GM21737 (cell line): Measurements from ENCODE around the gene IFT52.
A peak's percentile ranks its signal among the peaks of the same experiment; 100 is the strongest.

ENCODE experiments used
- ATAC-seq: cut with Tn5 transposase; IDR thresholded peaks from one replicate; pipeline ENCODE4 v1.9.1; 2021; ENCODE audit warnings: mild to moderate bottlenecking, moderate library complexity; ENCODE audit not compliant: unreplicated experiment

Gene IFT52

GRCh38 chr20:43590392-43591303, at the start of gene IFT52:
Gene IFT52, plus strand, starts transcription at chr20:43590937. Its CDS starts 3,762 bp downstream, at chr20:43594699.
- peak; percentile 99 for ATAC-seq

GRCh38 chr20:43541214-43541613, 49.5 kb upstream of the IFT52 start:
- ATAC-seq: no peak

GRCh38 chr20:43542161-43542560, 48.6 kb upstream of the IFT52 start:
- no peak for ATAC-seq

- ATAC-seq: no peak
These were observed 48.1 kb upstream of the IFT52 start for GRCh38 chr20:43542674-43543073.

- ATAC-seq: no peak
These were observed 47.6 kb upstream of the IFT52 start for GRCh38 chr20:43543138-43543537.

GRCh38 chr20:43544501-43544900, 46.2 kb upstream of the IFT52 start:
- no peak for ATAC-seq

- no peak for ATAC-seq
These were observed 44.7 kb upstream of the IFT52 start for GRCh38 chr20:43545837-43546578.

GRCh38 chr20:43548273-43548880, 42.4 kb upstream of the IFT52 start:
- no peak for ATAC-seq

- ATAC-seq: no peak
These were observed 41.2 kb upstream of the IFT52 start for GRCh38 chr20:43549416-43550065.

- ATAC-seq: no peak
These were observed 40.3 kb upstream of the IFT52 start for GRCh38 chr20:43550456-43550855.

- ATAC-seq: no peak
These were observed 36.4 kb upstream of the IFT52 start for GRCh38 chr20:43554369-43554768.

- no peak for ATAC-seq
These were observed 32.2 kb upstream of the IFT52 start, which contains the start of gene SGK2 for GRCh38 chr20:43558412-43559146. Gene SGK2, plus strand, starts transcription at chr20:43559027. Its CDS starts 7,469 bp downstream, at chr20:43566496.

- no peak for ATAC-seq
These were observed 31.4 kb upstream of the IFT52 start for GRCh38 chr20:43559147-43559987.

- ATAC-seq: no peak
These were observed 29.8 kb upstream of the IFT52 start for GRCh38 chr20:43560974-43561373.

GRCh38 chr20:43563429-43563828, 27.3 kb upstream of the IFT52 start:
- no peak for ATAC-seq

GRCh38 chr20:43563991-43564390, 26.7 kb upstream of the IFT52 start:
- ATAC-seq: no peak

GRCh38 chr20:43564455-43564854, 26.3 kb upstream of the IFT52 start:
- ATAC-seq: no peak

- ATAC-seq: no peak
These were observed 25.6 kb upstream of the IFT52 start for GRCh38 chr20:43564993-43565757.

GRCh38 chr20:43565758-43566104, 25.0 kb upstream of the IFT52 start:
- ATAC-seq: no peak
